Adrenal gland (tissue), 12 donors: ENCODE measurements around the gene FMN1. TPM values are rescaled to one million over a fixed set of nuclear protein-coding genes. Genes with fewer than 3 reads are reported as not detected.

ENCODE experiments used
- DNase-seq, 7 donors: peaks; one replicate each; pipeline ENCODE4 v3.0.0-alpha.2; 2019 to 2020
- H3K27ac ChIP-seq, 5 donors: fragments of 200-600 bp; sonication (generic) in 4 of 5; 1 replicate in 3 of 5; 2 replicates in 2 of 5; pipeline versions ENCODE4 v1.5.1 to v1.8.0; 2016 to 2020; ENCODE audit warnings: mild to moderate bottlenecking in 1 of 5
- H3K27me3 ChIP-seq: fragments of 200-600 bp; 2 replicates; pipeline ENCODE4 v1.8.0; 2021
- H3K36me3 ChIP-seq, 2 donors: fragments of 200-600 bp; replicated peaks in 1 of 2; 1 replicate in 1 of 2; 2 replicates in 1 of 2; pipeline versions ENCODE4 v1.5.1 to v1.8.0; 2018 to 2022
- H3K4me1 ChIP-seq, 2 donors: fragments of 200-600 bp; replicated peaks in 1 of 2; 1 replicate in 1 of 2; 2 replicates in 1 of 2; pipeline versions ENCODE4 v1.5.1 to v1.8.0; 2018 to 2021
- H3K4me3 ChIP-seq, 4 donors: fragments of 200-600 bp; sonication (generic) in 3 of 4; one replicate each; pipeline ENCODE4 v1.5.1; 2016 to 2018
- H3K9me3 ChIP-seq, 3 donors: fragments of 200-600 bp; sonication (generic) in 1 of 3; replicated peaks in 1 of 3; 1 replicate in 2 of 3; 2 replicates in 1 of 3; pipeline versions ENCODE4 v1.5.1 to v1.8.0; 2016 to 2021
- CTCF ChIP-seq, 6 experiments: fragments of 450-650 bp in 4 of 6; fragments of 200-600 bp in 2 of 6; sonication (generic) in 1 of 6; IDR thresholded peaks; 1 replicate in 5 of 6; 2 replicates in 1 of 6; pipeline versions ENCODE4 v1.5.1 to v1.8.0; 2016 to 2021; ENCODE audit warnings: antibody characterized with exemption in 6 of 6, mild to moderate bottlenecking in 2 of 6, moderate library complexity in 1 of 6
- POLR2A ChIP-seq, 2 donors: fragments of 450-650 bp; IDR thresholded peaks; one replicate each; pipeline ENCODE4 v1.6.1; 2017; ENCODE audit warnings: antibody characterized with exemption in 2 of 2, mild to moderate bottlenecking in 2 of 2, moderate library complexity in 1 of 2
- WGBS, 4 donors: extraction: QIAGEN DNeasy Blood & Tissue Kit in 2 of 4; methylation state at CpG; one replicate each; pipeline versions ENCODE4 v1.1.5 to v1.1.7; 2013 to 2017; 5-methylcytosine and 5-hydroxymethylcytosine counted together
- intact Hi-C, 2 donors: fragments of 100-400 bp; cut with DNase I; formaldehyde crosslinking; loops; one replicate each; pipeline versions ENCODE4 v1.14.1 to v1.15.0; 2022 to 2023
- polyA plus RNA-seq, 3 donors: library from polyadenylated mRNA; stranded (reverse); fragments of 200-250 nt in 2 of 3; fragments of 350-450 nt in 1 of 3; fragmentation: Illumina TruSeq in 1 of 3; extraction: RNeasy Lipid Tissue Mini Kit (QIAGEN cat#74804) in 1 of 3; gene quantifications; one replicate each; pipeline ENCODE4 v1.2.3, GENCODE V29; 2013 to 2014
- total RNA-seq, 9 donors: library from RNA; depleted of rRNA in 4 of 9; stranded (reverse); fragments of >200 nt in 4 of 9; fragments of 120-200 nt in 1 of 9; fragmentation: NEBNext Ultra II Directional in 1 of 9; extraction: Animal tissue kit (Norgen Biotek cat#: 25700) in 1 of 9; gene quantifications; one replicate each; pipeline versions ENCODE4 v1.1.0 to v1.2.4, GENCODE V29; 2013 to 2023
- donor health status: healthy with polysubstance abuse.
- donor health status: Bipolar disorder and iron deficiency.
- donor health status: DM: yes; HTN: yes; CAD: no.
- donor health status: DM: no; HTN: no; CAD: no.
- donor health status: DM: no; HTN: no; CAD: no.
- donor health status: DM: yes; HTN: yes; CAD: no.

The FMN1 gene
- total and polyA plus RNA-seq, 12 donors: 0.37 to 29.2 (median 11.4) TPM

GRCh38 chr15:33051528-33051927, 143.0 kb downstream of the FMN1 start:
- DNase-seq: no peak
- no peaks in the 10 kb centered on the region for H3K9me3 ChIP-seq
- intact Hi-C loops: no loop called here
- H3K4me3 ChIP-seq: no peak overlapping the region
- H3K4me1 ChIP-seq: no peaks in the 10 kb centered on the region
- TF ChIP-seq CTCF (IDR thresholded peaks at IDR 0.05) (no peak), POLR2A (IDR thresholded peaks at IDR 0.05) (no peak)
- WGBS, 4 donors: 66 to 72% (median 66%) methylated on average over 5 of the region's 5 CpGs
- no peaks in the 10 kb centered on the region for H3K27me3 ChIP-seq
- no peak overlapping the region for H3K27ac ChIP-seq
- no peaks in the 10 kb centered on the region for H3K36me3 ChIP-seq

- no peaks in the 10 kb centered on the region for H3K9me3 ChIP-seq
- no peak overlapping the region for H3K27ac ChIP-seq
- WGBS, 4 donors: 68 to 88% (median 75%) methylated on average over 2 of the region's 2 CpGs
- H3K36me3 ChIP-seq: no peaks in the 10 kb centered on the region
- no peaks in the 10 kb centered on the region for H3K4me1 ChIP-seq
- H3K27me3 ChIP-seq: no peaks in the 10 kb centered on the region
- H3K4me3 ChIP-seq: no peak overlapping the region
- no peak for TF ChIP-seq POLR2A (IDR thresholded peaks at IDR 0.05)
- no peak for TF ChIP-seq CTCF (IDR thresholded peaks at IDR 0.05)
- no peak for DNase-seq
- intact Hi-C loops: no loop called here
These were observed 146.3 kb downstream of the FMN1 start for GRCh38 chr15:33048255-33048654.

GRCh38 chr15:33047077-33047476, 147.4 kb downstream of the FMN1 start:
- Histone ChIP-seq H3K4me3 (no peak overlapping the region), H3K9me3 (no peaks in the 10 kb centered on the region), H3K27me3 (no peaks in the 10 kb centered on the region), H3K27ac (no peak overlapping the region), H3K4me1 (no peaks in the 10 kb centered on the region), H3K36me3 (no peaks in the 10 kb centered on the region)
- DNase-seq: no peak
- WGBS, 4 donors: 61 to 91% (median 74%) methylated on average over 2 of the region's 2 CpGs
- TF ChIP-seq POLR2A (IDR thresholded peaks at IDR 0.05): no peak
- no peak for TF ChIP-seq CTCF (IDR thresholded peaks at IDR 0.05)
- intact Hi-C loops: no loop called here

- Histone ChIP-seq H3K36me3 (no peaks in the 10 kb centered on the region), H3K9me3 (no peaks in the 10 kb centered on the region), H3K27me3 (no peaks in the 10 kb centered on the region), H3K27ac (no peak overlapping the region), H3K4me1 (no peaks in the 10 kb centered on the region), H3K4me3 (no peak overlapping the region)
- TF ChIP-seq CTCF (IDR thresholded peaks at IDR 0.05) (no peak), POLR2A (IDR thresholded peaks at IDR 0.05) (no peak)
- no peak for DNase-seq
- intact Hi-C loops: no loop called here
- WGBS, 4 donors: 68 to 79% (median 75%) methylated on average over 2 of the region's 2 CpGs
These were observed 148.2 kb downstream of the FMN1 start for GRCh38 chr15:33046329-33046728.
